Measurements from ENCODE around the gene MIPOL1.

MIPOL1 gene

DNA sequence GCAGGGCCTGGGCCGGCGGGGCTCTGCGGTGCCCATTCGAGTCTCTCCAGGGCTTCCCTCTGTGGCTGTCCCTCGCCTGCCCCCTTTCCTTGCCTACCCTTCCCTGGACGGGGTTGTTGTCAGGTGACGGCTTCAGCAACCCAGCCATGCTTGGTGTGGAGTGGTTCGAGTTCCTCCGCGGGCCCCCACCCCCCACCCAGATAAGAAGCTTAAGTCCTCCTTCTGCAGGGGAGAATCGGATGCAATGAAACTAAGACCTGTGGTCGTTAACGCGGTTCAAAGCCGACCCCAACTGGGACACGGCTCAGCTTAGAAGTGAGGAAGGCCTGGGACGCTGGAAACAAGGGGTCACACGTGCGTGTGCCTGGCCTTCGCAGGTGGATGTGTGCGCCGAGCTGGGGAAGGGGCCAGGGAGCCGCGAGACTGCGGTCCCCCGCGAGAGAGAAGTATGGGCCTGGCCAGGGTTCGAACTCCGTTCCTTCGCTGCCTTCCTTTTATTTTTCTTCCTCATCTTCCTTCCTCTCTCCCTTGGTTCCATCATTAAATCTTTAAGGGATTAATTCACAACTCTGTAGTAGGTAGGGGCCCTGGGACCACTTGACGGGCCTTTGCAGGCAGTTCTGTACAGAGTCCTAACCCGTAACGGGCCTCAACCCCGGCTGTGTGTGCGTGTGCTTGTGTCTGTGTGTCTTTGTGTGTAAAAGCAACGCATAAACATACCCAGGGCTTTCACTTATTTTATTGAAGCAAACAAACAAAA, 401.2 kb downstream of the MIPOL1 start:
- Histone ChIP-seq H2BK15ac (ENCODE audit: low read length) (peak overlapping the region; percentile 81), H3K4me1 (ENCODE audit: control insufficient read depth in 2 of 2, insufficient read depth in 1 of 2, low read depth in 1 of 2, low read length in 2 of 2) (peaks cover 4 to 9% of the 10 kb centered on the region in 2 donors), H2AFZ (ENCODE audit: low read length) (peak overlapping the region; percentile 93), H3K23ac (ENCODE audit: low read depth, low read length, poor library complexity) (no peak overlapping the region), H3K4ac (ENCODE audit: low read length) (no peak overlapping the region), H3K18ac (ENCODE audit: low read length) (peak overlapping the region; percentile 88), H4K8ac (ENCODE audit: low read depth, low read length) (no peak overlapping the region), H3K36me3 (replicated peaks in 1 of 2; ENCODE audit: control insufficient read depth in 2 of 2, insufficient read depth in 2 of 2, low read length in 2 of 2) (no peaks in the 10 kb centered on the region), H3K4me2 (ENCODE audit: insufficient read depth, low read length, poor library complexity, severe bottlenecking) (peak overlapping the region; percentile 76), H3K79me1 (ENCODE audit: low read depth, low read length) (peaks cover 1% of the 10 kb centered on the region), H3K27ac (replicated peaks; ENCODE audit: low read length) (no peak overlapping the region), H4K91ac (ENCODE audit: low read depth, low read length, poor library complexity) (no peak overlapping the region), H3K14ac (ENCODE audit: low read length) (peak overlapping the region; percentile 65), H2BK5ac (ENCODE audit: low read length) (no peak overlapping the region), H3K4me3 (ENCODE audit: low read length in 2 of 2) (peak overlapping the region in 1 of 2 donors; percentile 35), H2BK120ac (ENCODE audit: low read depth, low read length) (peak overlapping the region; percentile 67), H2AK5ac (ENCODE audit: low read depth, low read length) (peak overlapping the region; percentile 24), H2BK12ac (ENCODE audit: low read length) (no peak overlapping the region), H3K9me3 (replicated peaks in 1 of 2; ENCODE audit: control insufficient read depth in 2 of 2, insufficient read depth in 1 of 2, low read depth in 1 of 2, low read length in 2 of 2) (peaks cover 3 to 5% of the 10 kb centered on the region in 2 donors), H3K9ac (ENCODE audit: low read depth, low read length, poor library complexity) (no peak overlapping the region), H3K27me3 (ENCODE audit: control insufficient read depth in 3 of 3, insufficient read depth in 3 of 3, low read depth in 1 of 3, low read length in 3 of 3) (peaks cover 27 to 98% (median 93%) of the 10 kb centered on the region in 3 experiments)
- WGBS, 2 donors (ENCODE audit: extremely low coverage in 2 of 2, insufficient read length in 2 of 2, insufficient replicate concordance in 1 of 2), result no CpG with 5 or more reads among the region's 36 CpGs
- no peak for DNase-seq (ENCODE audit: low spot score)

DNA sequence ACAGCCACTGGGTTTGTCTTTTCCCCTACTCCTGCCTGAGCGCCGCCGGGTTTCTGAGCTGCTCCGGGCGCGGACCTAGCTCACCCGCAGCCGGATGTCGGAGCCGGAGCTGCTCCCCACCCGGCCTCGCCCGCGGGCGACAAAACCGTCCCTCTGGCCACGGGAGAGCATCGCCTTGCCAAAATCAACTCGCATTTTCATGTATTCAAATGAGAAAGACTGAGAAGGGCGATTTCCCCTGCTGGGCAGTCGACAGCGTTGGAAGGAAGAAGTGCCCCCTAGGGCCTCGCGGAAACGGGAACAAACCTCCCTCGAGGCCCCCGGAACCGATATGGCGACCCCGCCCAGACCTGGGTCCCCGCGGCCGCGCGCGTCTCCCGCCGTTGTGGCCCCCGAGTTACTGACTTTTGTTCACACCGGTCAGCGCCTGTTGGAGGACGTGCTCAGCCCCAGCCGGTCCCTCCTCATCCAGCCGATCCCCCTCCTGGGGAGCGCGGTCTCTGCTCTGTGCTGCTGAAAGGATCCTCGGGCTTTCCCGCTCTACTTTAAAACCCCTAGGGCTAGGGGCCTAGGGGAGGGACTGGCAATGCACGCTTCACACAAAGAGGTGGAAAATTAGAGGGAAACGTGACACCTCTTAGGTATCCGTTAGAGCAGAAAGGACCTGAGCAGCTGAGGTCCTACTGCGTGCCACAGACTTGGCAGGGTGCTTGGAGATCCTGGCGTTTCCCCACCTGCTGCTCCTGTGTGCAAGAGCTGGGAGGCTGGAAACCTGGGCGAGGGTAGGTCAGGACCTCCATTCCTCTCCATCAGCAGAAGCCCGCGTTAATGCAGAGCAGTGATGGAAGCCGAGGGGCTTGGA, 402.0 kb downstream of the MIPOL1 start:
- Histone ChIP-seq H2AFZ (ENCODE audit: low read length) (peak overlapping the region; percentile 93), H3K9me3 (replicated peaks in 1 of 2; ENCODE audit: control insufficient read depth in 2 of 2, insufficient read depth in 1 of 2, low read depth in 1 of 2, low read length in 2 of 2) (peaks cover 3 to 5% of the 10 kb centered on the region in 2 donors), H3K27ac (replicated peaks; ENCODE audit: low read length) (no peak overlapping the region), H3K4me3 (ENCODE audit: low read length in 2 of 2) (peak overlapping the region; percentile 35 to 68), H3K4me1 (ENCODE audit: control insufficient read depth in 2 of 2, insufficient read depth in 1 of 2, low read depth in 1 of 2, low read length in 2 of 2) (peaks cover 4 to 9% of the 10 kb centered on the region in 2 donors), H3K4me2 (ENCODE audit: insufficient read depth, low read length, poor library complexity, severe bottlenecking) (peak overlapping the region; percentile 76), H3K14ac (ENCODE audit: low read length) (no peak overlapping the region), H3K18ac (ENCODE audit: low read length) (peak overlapping the region; percentile 78), H4K91ac (ENCODE audit: low read depth, low read length, poor library complexity) (no peak overlapping the region), H3K36me3 (replicated peaks in 1 of 2; ENCODE audit: control insufficient read depth in 2 of 2, insufficient read depth in 2 of 2, low read length in 2 of 2) (no peaks in the 10 kb centered on the region), H3K79me1 (ENCODE audit: low read depth, low read length) (peaks cover 1% of the 10 kb centered on the region), H2AK5ac (ENCODE audit: low read depth, low read length) (peak overlapping the region; percentile 57), H3K9ac (ENCODE audit: low read depth, low read length, poor library complexity) (peak overlapping the region; percentile 80), H2BK15ac (ENCODE audit: low read length) (no peak overlapping the region), H3K27me3 (ENCODE audit: control insufficient read depth in 3 of 3, insufficient read depth in 3 of 3, low read depth in 1 of 3, low read length in 3 of 3) (peaks cover 27 to 98% (median 86%) of the 10 kb centered on the region in 3 experiments), H2BK120ac (ENCODE audit: low read depth, low read length) (peak overlapping the region; percentile 16), H2BK12ac (ENCODE audit: low read length) (no peak overlapping the region), H2BK5ac (ENCODE audit: low read length) (no peak overlapping the region), H4K8ac (ENCODE audit: low read depth, low read length) (no peak overlapping the region), H3K23ac (ENCODE audit: low read depth, low read length, poor library complexity) (peak overlapping the region; percentile 67), H3K4ac (ENCODE audit: low read length) (no peak overlapping the region)
- DNase-seq (ENCODE audit: low spot score), result no peak
- no CpG with 5 or more reads among the region's 57 CpGs for WGBS, 2 donors (ENCODE audit: extremely low coverage in 2 of 2, insufficient read length in 2 of 2, insufficient replicate concordance in 1 of 2)

DNA sequence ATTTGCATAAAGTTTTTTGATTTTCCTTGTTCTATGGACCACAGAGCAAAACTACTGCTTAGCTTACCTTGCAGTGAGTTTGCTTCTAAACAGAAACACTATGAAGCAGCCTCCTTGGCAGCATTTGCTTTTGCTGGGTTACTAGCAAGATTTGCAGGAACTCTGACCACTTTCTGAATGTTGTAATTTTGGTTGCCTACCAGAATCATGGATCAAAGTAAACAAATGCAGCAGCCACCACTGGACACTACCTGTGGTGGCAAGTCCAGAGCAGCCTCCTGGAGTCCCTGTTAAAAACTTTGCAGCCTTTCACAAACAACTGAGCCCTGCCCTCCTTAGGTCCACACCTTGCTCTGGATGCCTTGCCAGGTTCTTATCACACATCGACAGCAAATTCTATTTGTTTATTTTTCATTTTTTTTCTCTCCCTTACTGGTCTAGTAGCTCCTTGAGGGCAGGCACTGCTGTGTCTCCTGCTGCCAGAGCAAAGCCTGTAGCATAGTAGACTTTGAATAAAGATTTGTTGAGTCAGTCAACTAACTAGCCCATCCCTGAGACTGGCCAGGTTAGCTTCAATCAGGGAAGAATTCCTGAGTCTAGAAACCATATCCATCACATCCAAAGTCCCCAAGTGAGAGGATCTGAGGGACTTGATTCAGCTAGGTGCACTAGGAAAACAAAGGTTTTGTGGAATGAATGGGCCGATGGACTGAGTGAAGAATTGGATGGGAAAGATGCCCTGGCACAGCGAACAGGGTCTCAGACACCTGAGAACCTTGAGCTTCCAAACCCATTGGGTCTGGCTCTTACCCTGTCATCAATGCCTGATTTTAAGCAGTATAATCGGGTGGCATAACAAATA, 403.4 kb downstream of the MIPOL1 start:
- Histone ChIP-seq H3K9ac (ENCODE audit: low read depth, low read length, poor library complexity) (no peak overlapping the region), H3K79me1 (ENCODE audit: low read depth, low read length) (no peaks in the 10 kb centered on the region), H3K27me3 (ENCODE audit: control insufficient read depth in 3 of 3, insufficient read depth in 3 of 3, low read depth in 1 of 3, low read length in 3 of 3) (peaks cover 26 to 100% (median 75%) of the 10 kb centered on the region in 3 experiments), H2BK5ac (ENCODE audit: low read length) (no peak overlapping the region), H4K8ac (ENCODE audit: low read depth, low read length) (no peak overlapping the region), H2AK5ac (ENCODE audit: low read depth, low read length) (no peak overlapping the region), H3K9me3 (replicated peaks in 1 of 2; ENCODE audit: control insufficient read depth in 2 of 2, insufficient read depth in 1 of 2, low read depth in 1 of 2, low read length in 2 of 2) (peaks cover 3 to 5% of the 10 kb centered on the region in 2 donors), H3K4me3 (ENCODE audit: low read length in 2 of 2) (no peak overlapping the region), H3K4me1 (ENCODE audit: control insufficient read depth in 2 of 2, insufficient read depth in 1 of 2, low read depth in 1 of 2, low read length in 2 of 2) (peaks cover 4 to 8% of the 10 kb centered on the region in 2 donors), H3K23ac (ENCODE audit: low read depth, low read length, poor library complexity) (no peak overlapping the region), H3K4me2 (ENCODE audit: insufficient read depth, low read length, poor library complexity, severe bottlenecking) (no peak overlapping the region), H4K91ac (ENCODE audit: low read depth, low read length, poor library complexity) (no peak overlapping the region), H2BK15ac (ENCODE audit: low read length) (no peak overlapping the region), H3K36me3 (replicated peaks in 1 of 2; ENCODE audit: control insufficient read depth in 2 of 2, insufficient read depth in 2 of 2, low read length in 2 of 2) (no peaks in the 10 kb centered on the region), H2AFZ (ENCODE audit: low read length) (no peak overlapping the region), H2BK12ac (ENCODE audit: low read length) (no peak overlapping the region), H2BK120ac (ENCODE audit: low read depth, low read length) (no peak overlapping the region), H3K18ac (ENCODE audit: low read length) (peak overlapping the region; percentile 8), H3K4ac (ENCODE audit: low read length) (no peak overlapping the region), H3K27ac (replicated peaks; ENCODE audit: low read length) (no peak overlapping the region), H3K14ac (ENCODE audit: low read length) (no peak overlapping the region)
- no peak for DNase-seq (ENCODE audit: low spot score)
- no CpG with 5 or more reads among the region's 4 CpGs for WGBS, 2 donors (ENCODE audit: extremely low coverage in 2 of 2, insufficient read length in 2 of 2, insufficient replicate concordance in 1 of 2)
